GM18517 (cell line): Measurements from ENCODE around the gene PICK1.

Source experiments
- ATAC-seq: cut with Tn5 transposase; IDR thresholded peaks from one replicate; pipeline ENCODE4 v1.9.1; 2021; ENCODE audit warnings: mild to moderate bottlenecking, moderate library complexity; ENCODE audit not compliant: unreplicated experiment

Gene PICK1

GRCh38 chr22:38056969-38057891, at the start of gene PICK1:
TSS of gene PICK1 (plus strand) at chr22:38057404. CDS start at chr22:38057810, 406 bp downstream.
- ATAC-seq = no peak

- no peak for ATAC-seq
These were observed 48.0 kb upstream of the PICK1 start for GRCh38 chr22:38009000-38009806.

- ATAC-seq = no peak
These were observed 44.6 kb upstream of the PICK1 start for GRCh38 chr22:38012604-38013072.

- no peak for ATAC-seq
These were observed 43.1 kb upstream of the PICK1 start for GRCh38 chr22:38014083-38014482.

GRCh38 chr22:38016182-38017151, 40.7 kb upstream of the PICK1 start:
- no peak for ATAC-seq

- no peak for ATAC-seq
These were observed 39.8 kb upstream of the PICK1 start for GRCh38 chr22:38017272-38017920.

- no peak for ATAC-seq
These were observed 39.0 kb upstream of the PICK1 start for GRCh38 chr22:38017939-38018885.

- no peak for ATAC-seq
These were observed 38.0 kb upstream of the PICK1 start for GRCh38 chr22:38018938-38019827.

GRCh38 chr22:38021206-38021605, 36.0 kb upstream of the PICK1 start:
- ATAC-seq = no peak

GRCh38 chr22:38023045-38023444, 34.2 kb upstream of the PICK1 start:
- ATAC-seq = no peak

- ATAC-seq = no peak
These were observed 31.7 kb upstream of the PICK1 start for GRCh38 chr22:38025514-38025913.

- ATAC-seq = no peak
These were observed 30.8 kb upstream of the PICK1 start for GRCh38 chr22:38026130-38027111.

GRCh38 chr22:38027487-38027886, 29.7 kb upstream of the PICK1 start:
- no peak for ATAC-seq

- no peak for ATAC-seq
These were observed 28.7 kb upstream of the PICK1 start for GRCh38 chr22:38028344-38029130.

- ATAC-seq = no peak
These were observed 27.8 kb upstream of the PICK1 start for GRCh38 chr22:38029370-38029769.

- no peak for ATAC-seq
These were observed 27.3 kb upstream of the PICK1 start for GRCh38 chr22:38029901-38030300.
